Upper lobe of left lung (tissue), 4 donors: Measurements from ENCODE around the gene DNAJA2.

ENCODE experiments used
- POLR2AphosphoS5 ChIP-seq, 2 donors: sonication (generic); formaldehyde crosslinking; IDR thresholded peaks; one replicate each; pipeline ENCODE4 v1.5.1; 2017; ENCODE audit warnings: antibody characterized with exemption in 2 of 2
- TF ChIP-seq, protein P1 (sequence below), 6 experiments: fragments of 450-650 bp in 4 of 6; fragments of 200-600 bp in 2 of 6; sonication (generic) in 2 of 6; IDR thresholded peaks; one replicate each; pipeline ENCODE4 v1.5.1; 2016 to 2019; ENCODE audit warnings: antibody characterized with exemption in 6 of 6

- no peak for TF ChIP-seq POLR2AphosphoS5 (IDR thresholded peaks at IDR 0.05)
- TF ChIP-seq, protein P1, sequence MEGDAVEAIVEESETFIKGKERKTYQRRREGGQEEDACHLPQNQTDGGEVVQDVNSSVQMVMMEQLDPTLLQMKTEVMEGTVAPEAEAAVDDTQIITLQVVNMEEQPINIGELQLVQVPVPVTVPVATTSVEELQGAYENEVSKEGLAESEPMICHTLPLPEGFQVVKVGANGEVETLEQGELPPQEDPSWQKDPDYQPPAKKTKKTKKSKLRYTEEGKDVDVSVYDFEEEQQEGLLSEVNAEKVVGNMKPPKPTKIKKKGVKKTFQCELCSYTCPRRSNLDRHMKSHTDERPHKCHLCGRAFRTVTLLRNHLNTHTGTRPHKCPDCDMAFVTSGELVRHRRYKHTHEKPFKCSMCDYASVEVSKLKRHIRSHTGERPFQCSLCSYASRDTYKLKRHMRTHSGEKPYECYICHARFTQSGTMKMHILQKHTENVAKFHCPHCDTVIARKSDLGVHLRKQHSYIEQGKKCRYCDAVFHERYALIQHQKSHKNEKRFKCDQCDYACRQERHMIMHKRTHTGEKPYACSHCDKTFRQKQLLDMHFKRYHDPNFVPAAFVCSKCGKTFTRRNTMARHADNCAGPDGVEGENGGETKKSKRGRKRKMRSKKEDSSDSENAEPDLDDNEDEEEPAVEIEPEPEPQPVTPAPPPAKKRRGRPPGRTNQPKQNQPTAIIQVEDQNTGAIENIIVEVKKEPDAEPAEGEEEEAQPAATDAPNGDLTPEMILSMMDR (IDR thresholded peaks at IDR 0.05): no peak
Observed at GRCh38 chr16:46950009-46950408, 23.5 kb downstream of the DNAJA2 start.
